GM18508 (cell line): ENCODE data around the gene LAMA2.

ENCODE experiments used
- ATAC-seq: cut with Tn5 transposase; IDR thresholded peaks from one replicate; pipeline ENCODE4 v1.9.1; 2021; ENCODE audit warnings: moderate number of reproducible peaks; ENCODE audit not compliant: insufficient read depth, unreplicated experiment

The LAMA2 gene

DNA sequence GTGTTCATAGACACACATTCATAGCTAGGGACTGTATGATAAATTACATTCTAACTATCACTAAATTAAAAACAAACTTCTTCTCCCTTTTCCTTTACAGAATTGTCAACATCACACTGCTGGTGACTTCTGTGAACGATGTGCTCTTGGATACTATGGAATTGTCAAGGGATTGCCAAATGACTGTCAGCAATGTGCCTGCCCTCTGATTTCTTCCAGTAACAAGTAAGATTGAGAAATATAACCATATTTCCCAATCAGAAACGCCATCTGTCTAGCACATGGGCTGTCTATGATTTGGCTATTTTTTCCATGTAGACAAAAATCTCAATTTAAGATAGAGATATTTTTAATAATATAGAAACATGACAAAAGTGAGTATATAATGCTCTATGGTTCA is 459.3 kb downstream of the LAMA2 start:
- no peak for ATAC-seq

DNA sequence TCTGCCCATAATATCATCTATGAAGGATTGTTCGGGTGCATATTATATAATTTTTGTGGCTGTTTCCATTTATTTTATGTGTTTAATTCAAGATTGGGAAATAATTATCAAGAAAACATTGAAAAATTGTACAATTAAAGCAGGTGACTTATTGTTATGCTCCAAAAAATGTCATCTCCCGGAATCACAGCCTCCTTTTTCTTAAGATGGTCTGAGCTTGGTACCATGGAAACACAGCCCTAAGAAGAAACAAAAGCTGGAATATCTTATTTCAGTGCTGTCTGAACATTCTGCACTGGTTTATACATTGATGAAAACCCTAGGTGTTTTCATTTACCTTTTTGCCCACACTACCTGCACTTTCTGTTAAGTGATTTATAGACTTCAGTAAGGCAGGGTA is 459.9 kb downstream of the LAMA2 start:
- ATAC-seq, result no peak

DNA sequence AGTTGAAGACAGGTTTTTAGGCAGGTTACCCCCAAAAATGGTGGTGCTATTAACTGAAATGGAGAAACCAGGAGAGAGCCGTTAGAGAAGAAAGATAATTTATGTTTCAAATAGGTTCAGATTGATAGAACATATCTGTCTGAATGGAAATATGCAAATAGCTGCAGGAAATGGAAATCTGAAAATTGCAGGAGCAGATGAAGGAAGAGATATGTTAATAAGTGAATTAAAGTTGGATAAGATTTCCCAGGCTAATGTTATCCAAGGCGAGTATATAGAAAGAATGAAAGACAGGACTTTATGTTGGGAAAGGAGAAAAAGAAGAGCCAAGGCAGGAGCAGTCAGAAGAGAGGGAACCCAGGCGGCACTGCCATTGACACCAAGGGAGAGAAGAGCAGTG is 461.4 kb downstream of the LAMA2 start:
- no peak for ATAC-seq

DNA sequence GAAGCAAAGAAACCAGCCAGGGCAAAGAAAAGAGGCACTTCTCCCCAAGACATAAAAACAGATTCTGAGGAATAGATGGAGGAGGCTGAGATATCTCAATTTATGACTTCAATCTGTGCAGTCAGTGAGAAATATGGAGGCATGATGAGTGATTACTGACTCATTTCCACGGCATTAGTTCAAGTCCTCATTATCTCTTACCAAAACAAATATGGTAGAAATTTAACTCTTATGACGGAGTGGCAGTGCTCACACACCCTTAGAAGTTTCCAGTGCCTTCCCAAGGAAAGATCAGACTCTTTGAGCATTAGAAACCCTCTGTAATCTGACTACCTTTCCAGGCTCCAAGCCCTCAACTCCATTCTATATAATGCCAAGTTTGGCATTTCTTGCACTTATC is 463.0 kb downstream of the LAMA2 start:
- ATAC-seq, result no peak

- no peak for ATAC-seq
These were observed 464.0 kb downstream of the LAMA2 start for GRCh38 chr6:129346964-129347363.

DNA sequence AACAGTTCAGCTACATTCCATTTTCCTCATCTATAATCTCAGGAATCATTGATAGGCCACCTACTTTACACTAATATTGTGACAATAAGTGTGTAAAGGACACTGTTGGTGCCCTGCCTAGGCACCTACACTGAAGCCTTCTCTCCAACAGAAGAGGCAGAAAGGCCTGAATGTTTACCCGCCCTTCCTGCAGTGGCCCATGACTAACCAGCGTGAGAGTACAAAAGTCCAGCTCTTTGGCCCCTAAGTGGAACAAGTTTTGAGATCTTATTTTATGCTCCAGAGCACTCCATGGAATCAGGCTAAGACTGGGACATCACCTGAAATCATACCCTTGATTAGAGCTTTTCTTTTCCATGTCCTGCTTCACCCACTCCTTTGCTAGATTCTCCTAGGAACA is 467.3 kb downstream of the LAMA2 start:
- no peak for ATAC-seq

DNA sequence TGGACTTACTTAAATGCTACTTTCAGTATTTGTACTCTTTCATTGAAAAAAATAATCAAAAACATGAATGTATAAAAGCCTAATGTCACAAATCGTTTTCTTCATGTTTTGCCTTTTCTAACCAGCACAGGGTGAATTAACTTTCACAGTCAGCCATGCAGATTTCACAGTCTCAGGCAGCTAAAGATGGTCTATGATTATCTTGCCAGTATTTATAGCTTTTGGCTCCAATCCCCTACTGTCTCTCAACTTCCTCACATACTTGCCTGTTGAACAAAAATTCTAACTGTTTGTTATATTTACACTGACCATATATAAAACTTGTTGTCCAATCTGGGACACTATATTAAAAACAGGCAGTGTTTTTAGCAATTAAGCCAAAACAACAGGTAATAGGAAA is 468.9 kb downstream of the LAMA2 start:
- ATAC-seq, result no peak

GRCh38 chr6:129353067-129353466 is 470.1 kb downstream of the LAMA2 start:
- ATAC-seq, result no peak

GRCh38 chr6:129356129-129356528 is 473.2 kb downstream of the LAMA2 start:
- ATAC-seq, result no peak

GRCh38 chr6:129359811-129360681 is 477.1 kb downstream of the LAMA2 start:
- no peak for ATAC-seq

GRCh38 chr6:129360682-129360955 is 477.7 kb downstream of the LAMA2 start:
- ATAC-seq, result no peak

- ATAC-seq, result no peak
These were observed 481.1 kb downstream of the LAMA2 start for GRCh38 chr6:129364037-129364436.

DNA sequence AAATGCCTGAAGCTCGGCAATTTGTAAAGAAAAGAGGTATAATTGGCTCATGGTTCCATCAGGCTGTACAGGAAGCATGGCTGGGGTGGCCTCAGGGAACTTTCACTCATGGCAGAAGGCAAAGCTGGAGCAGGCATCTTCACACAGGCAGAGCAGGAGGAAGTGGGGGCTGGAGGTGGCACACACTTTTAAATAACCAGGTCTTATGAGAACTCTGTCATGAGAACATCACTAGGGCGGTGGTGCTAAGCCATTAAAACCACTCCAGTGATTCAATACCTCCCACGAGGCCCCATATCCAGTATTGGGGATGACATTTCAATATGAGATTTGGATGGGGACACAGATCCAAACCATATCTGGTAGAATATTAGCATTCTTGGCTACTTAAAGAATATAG is 481.8 kb downstream of the LAMA2 start:
- ATAC-seq, result no peak

DNA sequence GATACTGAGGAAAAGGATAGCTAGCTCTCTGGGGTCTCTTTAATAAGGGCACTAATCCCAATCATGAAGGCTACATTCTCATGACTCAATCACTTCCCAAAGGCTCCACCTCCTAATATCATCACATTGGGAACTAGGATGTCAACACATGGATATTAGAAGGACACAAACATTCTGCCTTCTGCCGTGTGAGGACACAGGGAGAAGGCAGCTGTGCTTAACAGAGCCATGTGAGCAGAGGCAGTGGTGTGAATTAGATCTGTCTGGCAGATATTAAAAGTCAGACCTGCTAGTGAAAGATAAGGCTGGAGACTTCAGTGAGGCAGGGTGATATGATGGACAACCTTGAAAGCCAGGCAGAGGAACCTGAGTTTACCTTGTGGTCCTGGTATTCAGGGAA is 485.1 kb downstream of the LAMA2 start:
- no peak for ATAC-seq

DNA sequence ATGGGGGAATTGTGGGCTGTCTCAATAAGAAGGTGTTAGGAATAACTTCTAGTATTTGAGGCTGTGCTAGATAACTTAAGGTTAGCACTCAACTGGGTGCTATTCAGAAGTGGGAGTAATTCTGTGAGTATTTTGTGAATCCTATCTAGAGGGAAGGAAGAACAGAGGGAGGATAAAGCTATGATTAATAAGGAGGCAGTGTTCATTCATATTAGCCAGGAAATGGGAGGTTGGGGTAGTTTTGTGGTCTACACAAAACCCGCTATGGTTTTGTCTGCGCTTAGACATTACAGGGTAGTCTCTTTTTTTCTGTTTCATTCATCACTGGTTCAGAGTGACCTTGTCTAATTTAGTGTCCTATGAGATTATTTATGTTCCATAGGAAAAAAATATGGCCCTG is 486.0 kb downstream of the LAMA2 start:
- no peak for ATAC-seq

DNA sequence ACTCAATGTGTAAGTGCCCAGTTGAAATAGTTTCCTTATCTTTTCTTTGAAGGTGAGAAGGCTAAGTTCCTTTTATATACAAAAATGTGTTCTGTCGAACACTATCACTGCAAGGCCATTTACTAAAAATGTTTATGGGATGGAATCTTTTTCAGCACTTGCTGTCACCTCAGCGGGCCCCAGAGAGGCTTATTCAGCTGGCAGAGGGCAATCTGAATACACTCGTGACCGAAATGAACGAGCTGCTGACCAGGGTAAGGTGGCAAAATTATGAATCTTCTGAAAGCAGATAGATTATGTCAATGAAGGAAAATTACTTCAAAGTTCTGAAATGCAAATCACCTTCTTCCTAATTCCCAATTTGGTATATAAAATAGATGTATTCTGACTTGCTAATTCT is 486.8 kb downstream of the LAMA2 start:
- no peak for ATAC-seq

- no peak for ATAC-seq
These were observed 487.5 kb downstream of the LAMA2 start for GRCh38 chr6:129370268-129370916.

- no peak for ATAC-seq
These were observed 498.9 kb downstream of the LAMA2 start for GRCh38 chr6:129381885-129382284.

DNA sequence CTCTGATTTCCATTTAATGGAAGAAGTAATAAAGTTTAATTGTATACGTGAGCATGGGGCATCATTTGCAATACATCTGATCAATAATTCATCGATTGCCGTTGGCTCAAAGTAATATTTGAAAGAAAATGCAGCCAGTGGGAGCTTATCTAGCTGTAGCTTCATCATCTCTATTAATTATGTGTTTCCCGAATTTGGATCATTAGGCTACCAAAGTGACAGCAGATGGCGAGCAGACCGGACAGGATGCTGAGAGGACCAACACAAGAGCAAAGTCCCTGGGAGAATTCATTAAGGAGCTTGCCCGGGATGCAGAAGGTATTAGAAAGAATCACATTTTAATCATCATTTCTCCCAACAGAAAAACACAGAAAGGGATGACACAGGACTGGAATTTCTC is 500.0 kb downstream of the LAMA2 start:
- ATAC-seq, result no peak

GRCh38 chr6:129385117-129385516 is 502.2 kb downstream of the LAMA2 start:
- no peak for ATAC-seq

DNA sequence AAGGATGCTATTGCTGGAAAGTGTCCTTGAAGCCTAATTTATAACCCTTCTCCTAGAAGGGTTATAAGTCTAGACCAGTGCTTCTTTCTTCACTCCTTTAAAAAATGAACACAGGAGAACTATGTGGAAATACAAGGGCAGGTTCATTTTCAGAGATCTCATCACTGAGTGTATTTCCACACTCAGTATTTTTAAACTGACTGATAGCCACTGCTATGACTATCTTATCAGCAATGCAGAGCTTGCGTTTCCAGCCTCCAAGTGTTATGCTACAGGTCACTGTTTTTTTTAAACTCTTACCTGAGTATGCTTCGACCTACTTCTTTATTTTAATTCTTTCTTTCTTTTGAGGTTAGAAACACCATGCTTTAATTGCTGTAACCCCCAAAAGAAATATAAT is 508.0 kb downstream of the LAMA2 start:
- ATAC-seq, result no peak

DNA sequence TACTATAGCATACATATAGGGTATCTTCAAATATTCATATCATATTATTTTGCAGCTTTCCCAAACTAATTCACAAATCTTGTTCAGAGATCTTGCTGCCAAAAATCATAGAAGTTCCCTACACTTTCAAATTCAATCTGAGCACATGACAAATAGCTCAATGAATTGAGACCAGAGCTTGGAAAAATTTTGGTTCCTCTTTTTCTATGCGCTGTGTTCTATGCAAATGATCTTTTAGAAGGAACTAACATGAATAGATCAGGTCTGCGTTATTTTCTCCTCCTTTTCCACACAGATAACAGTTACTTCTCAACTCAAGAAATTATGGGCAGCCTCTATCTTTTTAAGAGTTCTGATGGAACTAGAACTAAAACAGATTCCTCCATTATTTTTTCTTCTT is 510.7 kb downstream of the LAMA2 start:
- ATAC-seq, result no peak
